ENCODE measurements around the gene HNRNPH1. TPM values are rescaled to one million over a fixed set of nuclear protein-coding genes. Genes with fewer than 3 reads are reported as not detected.

HNRNPH1 gene
- total RNA-seq, 1 donor from 2014 or later: 1,138 TPM

DNA sequence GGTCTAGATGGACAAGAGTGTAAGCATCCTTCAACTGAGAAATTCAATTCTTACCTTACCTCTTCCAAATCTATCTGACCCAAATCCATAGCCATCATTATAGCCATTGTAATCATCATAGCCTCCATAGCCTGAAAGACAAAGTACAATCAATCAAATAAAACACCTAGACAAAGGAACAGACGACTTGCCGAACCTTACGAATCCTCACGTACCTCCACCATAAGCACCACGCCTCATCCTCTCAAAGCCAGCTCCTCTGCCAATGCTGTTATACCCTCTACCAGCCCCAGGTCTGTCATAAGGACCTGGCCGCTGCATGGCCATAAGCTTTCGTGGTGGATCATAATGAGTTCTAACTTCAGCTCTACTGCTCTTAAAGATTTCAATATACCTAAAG, 5.5 kb downstream of the HNRNPH1 start:
- peaks cover 96% of the 10 kb centered on the region for H3F3A ChIP-seq (ENCODE audit: low read depth)
- H2AFZ ChIP-seq (replicated peaks): no peak overlapping the region
- DNase-seq (ENCODE audit: low spot score): no peak
- H4K20me1 ChIP-seq (ENCODE audit: low read depth): peaks cover 99% of the 10 kb centered on the region
- H3K4me3 ChIP-seq: no peak overlapping the region
- no peaks in the 10 kb centered on the region for H3K9me3 ChIP-seq (ENCODE audit: low read depth)
- H3K4me2 ChIP-seq: peak overlapping the region; percentile 99
- no peak for TF ChIP-seq EZH2phosphoT487 (IDR thresholded peaks at IDR 0.05)
- TF ChIP-seq EZH2 (IDR thresholded peaks at IDR 0.05): no peak
- TF ChIP-seq, protein P1, sequence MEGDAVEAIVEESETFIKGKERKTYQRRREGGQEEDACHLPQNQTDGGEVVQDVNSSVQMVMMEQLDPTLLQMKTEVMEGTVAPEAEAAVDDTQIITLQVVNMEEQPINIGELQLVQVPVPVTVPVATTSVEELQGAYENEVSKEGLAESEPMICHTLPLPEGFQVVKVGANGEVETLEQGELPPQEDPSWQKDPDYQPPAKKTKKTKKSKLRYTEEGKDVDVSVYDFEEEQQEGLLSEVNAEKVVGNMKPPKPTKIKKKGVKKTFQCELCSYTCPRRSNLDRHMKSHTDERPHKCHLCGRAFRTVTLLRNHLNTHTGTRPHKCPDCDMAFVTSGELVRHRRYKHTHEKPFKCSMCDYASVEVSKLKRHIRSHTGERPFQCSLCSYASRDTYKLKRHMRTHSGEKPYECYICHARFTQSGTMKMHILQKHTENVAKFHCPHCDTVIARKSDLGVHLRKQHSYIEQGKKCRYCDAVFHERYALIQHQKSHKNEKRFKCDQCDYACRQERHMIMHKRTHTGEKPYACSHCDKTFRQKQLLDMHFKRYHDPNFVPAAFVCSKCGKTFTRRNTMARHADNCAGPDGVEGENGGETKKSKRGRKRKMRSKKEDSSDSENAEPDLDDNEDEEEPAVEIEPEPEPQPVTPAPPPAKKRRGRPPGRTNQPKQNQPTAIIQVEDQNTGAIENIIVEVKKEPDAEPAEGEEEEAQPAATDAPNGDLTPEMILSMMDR (IDR thresholded peaks at IDR 0.05): no peak
- Mint-ChIP-seq H3K27me3 (ENCODE audit: insufficient read depth, low read depth) (peaks cover 16% of the 10 kb centered on the region), H3K4me3 (peak overlapping the region; percentile 30), H3K4me1 (peaks cover 47% of the 10 kb centered on the region), H3K27ac (no peak overlapping the region), H3K9me3 (no peaks in the 10 kb centered on the region), H3K36me3 (peaks cover 68% of the 10 kb centered on the region)
- H3K27ac ChIP-seq: no peak overlapping the region
- peaks cover 93% of the 10 kb centered on the region for H3K79me2 ChIP-seq (ENCODE audit: low read depth)
- no peak overlapping the region for H3K9ac ChIP-seq
- no peaks in the 10 kb centered on the region for H3K27me3 ChIP-seq
- peaks cover 86% of the 10 kb centered on the region for H3K36me3 ChIP-seq
- H3K4me1 ChIP-seq: peaks cover 32% of the 10 kb centered on the region

DNA sequence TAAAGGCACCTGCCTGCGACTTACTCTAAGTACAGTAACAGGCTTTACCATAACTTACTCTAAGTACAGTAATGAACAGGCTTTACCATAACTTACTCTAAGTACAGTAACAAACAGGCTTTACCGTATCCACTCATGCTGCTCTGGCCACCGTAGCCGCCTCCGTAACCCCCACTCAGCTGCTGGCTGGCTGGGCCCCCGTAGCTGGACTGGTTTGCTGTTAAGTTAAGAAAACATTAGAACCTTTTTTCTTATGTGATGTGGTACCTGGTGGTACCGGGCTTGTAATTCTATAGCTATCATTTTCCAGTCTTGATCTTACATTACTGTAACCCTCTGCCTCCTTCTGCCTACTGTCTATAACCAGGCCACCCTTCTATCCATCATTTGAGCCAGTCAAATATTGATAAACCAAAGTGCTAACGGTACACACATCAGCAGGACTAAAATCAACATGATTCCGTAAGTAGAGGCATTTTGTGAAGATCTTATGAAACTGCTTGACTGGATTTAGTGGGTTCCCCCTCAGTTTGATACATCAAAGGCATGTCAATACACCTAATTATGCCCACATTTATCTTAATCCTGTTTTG, 7.4 kb downstream of the HNRNPH1 start:
- H3K27me3 ChIP-seq: no peaks in the 10 kb centered on the region
- no peak overlapping the region for H3K9ac ChIP-seq
- peaks cover 61% of the 10 kb centered on the region for H3K36me3 Mint-ChIP-seq
- no peak overlapping the region for H2AFZ ChIP-seq (replicated peaks)
- no peak overlapping the region for H3K27ac Mint-ChIP-seq
- no peaks in the 10 kb centered on the region for H3K9me3 Mint-ChIP-seq
- no peaks in the 10 kb centered on the region for H3K9me3 ChIP-seq (ENCODE audit: low read depth)
- H3F3A ChIP-seq (ENCODE audit: low read depth): peaks cover 97% of the 10 kb centered on the region
- TF ChIP-seq EZH2phosphoT487 (IDR thresholded peaks at IDR 0.05) (no peak), EZH2 (IDR thresholded peaks at IDR 0.05) (no peak)
- TF ChIP-seq, protein P1 (IDR thresholded peaks at IDR 0.05): no peak
- no peak overlapping the region for H3K4me3 Mint-ChIP-seq
- H3K79me2 ChIP-seq (ENCODE audit: low read depth): peaks cover 75% of the 10 kb centered on the region
- H3K4me3 ChIP-seq: no peak overlapping the region
- no peak for DNase-seq (ENCODE audit: low spot score)
- peaks cover 14% of the 10 kb centered on the region for H3K27me3 Mint-ChIP-seq (ENCODE audit: insufficient read depth, low read depth)
- peaks cover 95% of the 10 kb centered on the region for H4K20me1 ChIP-seq (ENCODE audit: low read depth)
- H3K4me1 ChIP-seq: peaks cover 27% of the 10 kb centered on the region
- no peak overlapping the region for H3K4me2 ChIP-seq
- H3K4me1 Mint-ChIP-seq: peaks cover 44% of the 10 kb centered on the region
- H3K36me3 ChIP-seq: peaks cover 73% of the 10 kb centered on the region
- no peak overlapping the region for H3K27ac ChIP-seq

DNA sequence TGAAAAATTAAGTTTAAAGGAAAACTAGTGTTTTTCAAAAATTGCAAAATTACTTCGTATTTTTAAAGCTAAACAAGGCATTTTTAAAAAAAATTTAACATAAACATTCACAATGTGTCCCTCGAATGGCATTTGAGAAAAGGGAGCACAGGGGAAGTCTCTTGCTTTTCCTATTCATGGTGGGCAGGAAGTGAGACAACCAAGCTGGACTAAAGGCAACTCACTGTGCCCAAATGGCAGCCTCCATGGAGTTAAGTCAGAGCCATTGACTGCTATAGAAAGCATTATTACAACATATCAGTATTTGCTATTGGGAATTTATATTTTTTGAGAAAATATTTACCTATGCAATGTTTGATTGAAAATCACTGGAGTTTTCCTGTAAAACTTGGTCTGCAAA, 8.3 kb downstream of the HNRNPH1 start:
- DNase-seq (ENCODE audit: low spot score): no peak
- peaks cover 95% of the 10 kb centered on the region for H4K20me1 ChIP-seq (ENCODE audit: low read depth)
- no peak overlapping the region for H3K9ac ChIP-seq
- peaks cover 18% of the 10 kb centered on the region for H3K4me1 ChIP-seq
- H3K27me3 Mint-ChIP-seq (ENCODE audit: insufficient read depth, low read depth): peaks cover 18% of the 10 kb centered on the region
- peaks cover 58% of the 10 kb centered on the region for H3K36me3 Mint-ChIP-seq
- no peak overlapping the region for H3K4me2 ChIP-seq
- peaks cover 64% of the 10 kb centered on the region for H3K36me3 ChIP-seq
- no peak overlapping the region for H2AFZ ChIP-seq (replicated peaks)
- H3K27ac Mint-ChIP-seq: no peak overlapping the region
- no peak overlapping the region for H3K4me3 ChIP-seq
- no peaks in the 10 kb centered on the region for H3K27me3 ChIP-seq
- no peak for TF ChIP-seq EZH2 (IDR thresholded peaks at IDR 0.05)
- no peak for TF ChIP-seq EZH2phosphoT487 (IDR thresholded peaks at IDR 0.05)
- TF ChIP-seq, protein P1 (IDR thresholded peaks at IDR 0.05): no peak
- H3K27ac ChIP-seq: no peak overlapping the region
- peaks cover 97% of the 10 kb centered on the region for H3F3A ChIP-seq (ENCODE audit: low read depth)
- H3K9me3 ChIP-seq (ENCODE audit: low read depth): no peaks in the 10 kb centered on the region
- no peak overlapping the region for H3K4me3 Mint-ChIP-seq
- H3K9me3 Mint-ChIP-seq: no peaks in the 10 kb centered on the region
- peaks cover 37% of the 10 kb centered on the region for H3K4me1 Mint-ChIP-seq
- peaks cover 66% of the 10 kb centered on the region for H3K79me2 ChIP-seq (ENCODE audit: low read depth)

Data from neural progenitor cell (in vitro differentiated cells).